Left lung (tissue), 10 donors: ENCODE measurements around the gene SGPP2. TPM values are rescaled to one million over a fixed set of nuclear protein-coding genes. Genes with fewer than 3 reads are reported as not detected.

Source experiments
- ATAC-seq: fragments of 200-7000 bp; cut with Tn5 transposase; one replicate; pipeline ENCODE4 v1.9.1; 2020; ENCODE audit warnings: moderate library complexity
- DNase-seq, 4 donors: peaks; one replicate each; pipeline ENCODE4 v3.0.0-alpha.2; 2013 to 2020
- H3K27ac ChIP-seq, 2 donors: fragments of 200-600 bp; sonication (generic) in 1 of 2; one replicate each; pipeline versions ENCODE4 v1.5.0 to v1.8.0; 2020 to 2021
- H3K27me3 ChIP-seq, 2 donors: fragments of 200-600 bp; sonication (generic) in 1 of 2; one replicate each; pipeline versions ENCODE4 v1.5.0 to v1.8.0; 2020 to 2021
- H3K36me3 ChIP-seq, 2 donors: fragments of 200-600 bp; sonication (generic) in 1 of 2; one replicate each; pipeline versions ENCODE4 v1.5.0 to v1.8.0; 2020 to 2021
- H3K4me1 ChIP-seq, 2 donors: fragments of 200-600 bp; one replicate each; pipeline ENCODE4 v1.8.0; 2021
- H3K4me3 ChIP-seq, 2 donors: fragments of 200-600 bp; sonication (generic) in 1 of 2; one replicate each; pipeline versions ENCODE4 v1.5.0 to v1.8.0; 2020 to 2021; ENCODE audit warnings: mild to moderate bottlenecking in 1 of 2
- H3K9me3 ChIP-seq, 2 donors: fragments of 200-600 bp; sonication (generic) in 1 of 2; one replicate each; pipeline versions ENCODE4 v1.5.0 to v1.8.0; 2020 to 2021
- CTCF ChIP-seq, 2 donors: fragments of 200-600 bp; sonication (generic) in 1 of 2; IDR thresholded peaks; one replicate each; pipeline versions ENCODE4 v1.5.0 to v1.8.0; 2021; ENCODE audit warnings: antibody characterized with exemption in 2 of 2
- intact Hi-C, 2 donors: fragments of 100-400 bp; cut with DNase I; formaldehyde crosslinking; loops; one replicate each; pipeline versions ENCODE4 v1.11.2 to v1.14.2; 2022
- polyA plus RNA-seq, 6 donors: library from polyadenylated mRNA; unstranded; fragments of 120-200 nt; gene quantifications; one replicate each; pipeline ENCODE4 v1.2.1, GENCODE V29; 2013; ENCODE audit not compliant: insufficient read length in 6 of 6
- total RNA-seq, 2 donors: library from RNA; stranded (reverse); fragmentation: NEBNext Ultra II Directional; extraction: Animal tissue kit (Norgen Biotek cat#: 25700); gene quantifications; one replicate each; pipeline ENCODE4 v1.2.1, GENCODE V29; 2021
- donor health status: DM: no; HTN: yes; CAD: no.
- donor health status: DM: no; HTN: no; CAD: no.

The SGPP2 gene
- total and polyA plus RNA-seq, 8 donors = 2.2 to 31.2 (median 5.9) TPM

DNA sequence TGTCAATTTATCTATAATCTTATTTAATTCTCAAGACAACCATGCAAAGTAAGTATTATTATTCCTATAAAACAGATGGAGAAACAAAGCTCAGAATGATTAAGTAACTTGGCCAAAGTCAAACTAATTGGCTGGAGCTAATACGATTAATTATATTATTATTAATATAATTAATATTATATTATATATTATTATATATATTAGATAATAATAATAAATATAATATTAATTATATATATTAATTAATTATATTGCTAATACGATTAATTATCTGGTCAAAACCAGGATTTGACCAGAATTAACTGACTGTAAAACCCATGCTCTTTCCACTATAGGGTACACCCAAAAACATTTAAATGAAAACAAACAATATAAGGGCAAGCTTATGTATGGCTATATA lies 179.2 kb downstream of the SGPP2 start:
- no peak for TF ChIP-seq CTCF (IDR thresholded peaks at IDR 0.05)
- Histone ChIP-seq H3K4me1 (no peaks in the 10 kb centered on the region), H3K27me3 (no peaks in the 10 kb centered on the region), H3K9me3 (no peaks in the 10 kb centered on the region), H3K36me3 (peaks cover 0 to 37% of the 10 kb centered on the region in 2 donors), H3K27ac (no peak overlapping the region), H3K4me3 (no peak overlapping the region)
- ATAC-seq (no peak), DNase-seq (no peak)
- intact Hi-C loops = no loop called here

DNA sequence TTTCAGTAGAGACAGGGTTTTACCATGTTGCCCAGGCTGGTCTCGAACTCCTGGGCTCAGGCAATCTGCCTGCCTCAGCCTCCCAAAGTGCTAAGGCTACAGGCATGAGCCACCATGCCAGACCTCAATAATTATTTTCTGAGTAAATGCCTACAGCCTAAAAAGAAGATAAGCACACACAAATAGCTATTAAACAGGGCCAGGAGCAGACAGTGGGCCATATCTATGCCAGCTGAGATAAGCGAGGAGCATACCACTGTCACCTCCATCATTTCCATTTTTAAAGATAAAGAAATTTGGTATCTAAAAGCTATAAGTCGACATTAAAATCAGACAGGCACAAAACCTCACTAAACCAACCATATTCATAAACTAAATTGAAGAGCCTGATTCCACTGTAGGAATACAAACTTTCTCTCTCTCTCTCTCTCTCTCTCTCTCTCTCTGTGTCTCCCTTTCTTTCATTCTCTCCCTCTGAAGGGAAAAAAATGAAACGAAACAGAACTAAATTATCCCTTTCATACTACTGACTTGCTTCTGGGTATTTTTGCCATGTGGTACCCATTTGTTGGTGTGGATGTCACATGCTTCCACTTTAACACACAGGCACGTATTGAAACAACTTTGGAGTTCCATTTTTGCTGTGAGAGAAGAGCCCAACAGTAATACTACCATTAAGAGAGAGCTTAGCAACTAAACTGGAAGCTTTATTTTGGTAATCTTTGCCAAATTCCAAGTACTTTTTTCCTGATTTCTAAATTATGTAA lies 180.6 kb downstream of the SGPP2 start:
- Histone ChIP-seq H3K9me3 (no peaks in the 10 kb centered on the region), H3K27me3 (no peaks in the 10 kb centered on the region), H3K27ac (no peak overlapping the region), H3K4me3 (no peak overlapping the region), H3K36me3 (peaks cover 0 to 32% of the 10 kb centered on the region in 2 donors), H3K4me1 (no peaks in the 10 kb centered on the region)
- ATAC-seq (no peak), DNase-seq (no peak)
- intact Hi-C loops = no loop called here
- no peak for TF ChIP-seq CTCF (IDR thresholded peaks at IDR 0.05)

DNA sequence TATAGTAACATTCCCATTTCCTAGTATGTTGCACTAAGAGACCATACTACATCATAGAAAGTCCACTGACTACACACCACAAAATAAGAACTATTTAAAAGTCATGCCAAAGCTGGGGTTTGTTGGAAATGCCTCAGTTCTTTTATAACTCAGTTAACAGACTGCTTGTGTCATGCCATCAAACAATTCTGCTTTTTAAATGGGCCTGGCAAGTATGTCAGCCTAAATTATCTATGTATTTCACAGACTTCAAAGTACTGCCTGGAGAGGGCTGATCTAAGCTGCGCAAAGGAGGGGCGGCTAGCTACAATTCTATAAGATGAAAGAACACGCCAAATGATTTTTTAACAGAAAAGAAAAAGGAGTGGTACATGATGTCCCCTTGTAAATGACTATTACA lies 182.0 kb downstream of the SGPP2 start:
- Histone ChIP-seq H3K4me1 (no peaks in the 10 kb centered on the region), H3K27me3 (no peaks in the 10 kb centered on the region), H3K4me3 (no peak overlapping the region), H3K9me3 (no peaks in the 10 kb centered on the region), H3K27ac (no peak overlapping the region), H3K36me3 (peaks cover 0 to 32% of the 10 kb centered on the region in 2 donors)
- intact Hi-C loops = no loop called here
- ATAC-seq = no peak
- DNase-seq = no peak
- TF ChIP-seq CTCF (IDR thresholded peaks at IDR 0.05) = no peak

DNA sequence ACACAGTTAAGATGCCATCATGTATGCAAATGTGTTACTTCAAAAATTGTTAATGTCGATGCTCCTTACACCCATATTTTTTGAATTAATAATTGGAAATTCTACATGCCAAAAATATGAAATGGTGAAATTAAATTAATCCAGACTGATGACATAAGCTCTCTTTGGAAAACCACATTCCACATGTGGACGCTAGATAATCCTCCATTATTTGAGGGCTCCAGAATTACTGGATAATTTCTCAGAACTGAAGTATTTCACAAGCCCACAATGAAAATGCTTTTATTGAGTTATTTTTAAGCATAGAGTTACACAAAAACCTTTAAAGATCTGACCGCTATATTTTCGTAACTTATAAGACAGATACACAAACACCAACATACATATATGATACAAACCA lies 183.7 kb downstream of the SGPP2 start:
- Histone ChIP-seq H3K36me3 (peaks cover 0 to 36% of the 10 kb centered on the region in 2 donors), H3K27me3 (no peaks in the 10 kb centered on the region), H3K9me3 (no peaks in the 10 kb centered on the region), H3K4me1 (no peaks in the 10 kb centered on the region), H3K27ac (no peak overlapping the region), H3K4me3 (no peak overlapping the region)
- no peak for ATAC-seq
- no peak for DNase-seq
- intact Hi-C loops = no loop called here
- TF ChIP-seq CTCF (IDR thresholded peaks at IDR 0.05) = no peak

- intact Hi-C loops = no loop called here
- ATAC-seq = no peak
- H3K27ac ChIP-seq = no peak overlapping the region
Measured at GRCh38 chr2:222609381-222609780, 185.0 kb downstream of the SGPP2 start.

More at GRCh38 chr2:222609381-222609780, 185.0 kb downstream of the SGPP2 start:
- no peaks in the 10 kb centered on the region for H3K9me3 ChIP-seq
- H3K4me1 ChIP-seq = no peaks in the 10 kb centered on the region
- H3K36me3 ChIP-seq = peaks cover 0 to 42% of the 10 kb centered on the region in 2 donors
- no peak for DNase-seq
- H3K4me3 ChIP-seq = no peak overlapping the region
- no peak for TF ChIP-seq CTCF (IDR thresholded peaks at IDR 0.05)
- no peaks in the 10 kb centered on the region for H3K27me3 ChIP-seq

Other genes with a start within 250 kb of the SGPP2 start
- not detected for gene PAX3, start 125.5 kb upstream of the SGPP2 start, total RNA-seq
- gene PAX3, start 125.5 kb upstream of the SGPP2 start, polyA plus RNA-seq = under 1 TPM in 3 of 6 donors, not detected in 3; 0.13 to 0.20 (median 0.14) TPM
- 10 to 100 TPM; 12.4 to 23.1 TPM for gene FARSB, start 231.5 kb downstream of the SGPP2 start, total RNA-seq
- 10 to 100 TPM; 22.9 to 26.5 (median 24.4) TPM for gene FARSB, start 231.5 kb downstream of the SGPP2 start, polyA plus RNA-seq
- under 1 TPM in 1 of 2 donors, not detected in 1; 0.26 TPM for gene MOGAT1, start 247.1 kb downstream of the SGPP2 start, total RNA-seq
- not detected for gene MOGAT1, start 247.1 kb downstream of the SGPP2 start, polyA plus RNA-seq